GM12864 (cell line): ENCODE data around the gene IFITM2.
"Not testable (repeated sequence)": the region's sequence is repeated elsewhere in the genome, so short reads cannot be mapped to it uniquely, and the experiment has no call there.

Experiments used
- DNase-seq: peaks from one replicate; pipeline ENCODE4 v3.0.0-alpha.2; 2011; ENCODE audit warnings: low read depth
- H3K4me3 ChIP-seq: 2 replicates; pipeline ENCODE4 v1.5.1; 2011; ENCODE audit warnings: mild to moderate bottlenecking, low read depth, low read length, control low read depth
- TF ChIP-seq, protein P1 (sequence below): IDR thresholded peaks from 2 replicates; pipeline ENCODE4 v1.5.1; 2011; ENCODE audit warnings: low read depth, mild to moderate bottlenecking, moderate library complexity, low read length, control low read depth, inconsistent platforms; ENCODE audit errors: missing control alignments

IFITM2 gene

GRCh38 chr11:331358-332060, 23.9 kb downstream of the IFITM2 start:
- DNase-seq = no peak
- no peak overlapping the region for H3K4me3 ChIP-seq
- TF ChIP-seq, protein P1, sequence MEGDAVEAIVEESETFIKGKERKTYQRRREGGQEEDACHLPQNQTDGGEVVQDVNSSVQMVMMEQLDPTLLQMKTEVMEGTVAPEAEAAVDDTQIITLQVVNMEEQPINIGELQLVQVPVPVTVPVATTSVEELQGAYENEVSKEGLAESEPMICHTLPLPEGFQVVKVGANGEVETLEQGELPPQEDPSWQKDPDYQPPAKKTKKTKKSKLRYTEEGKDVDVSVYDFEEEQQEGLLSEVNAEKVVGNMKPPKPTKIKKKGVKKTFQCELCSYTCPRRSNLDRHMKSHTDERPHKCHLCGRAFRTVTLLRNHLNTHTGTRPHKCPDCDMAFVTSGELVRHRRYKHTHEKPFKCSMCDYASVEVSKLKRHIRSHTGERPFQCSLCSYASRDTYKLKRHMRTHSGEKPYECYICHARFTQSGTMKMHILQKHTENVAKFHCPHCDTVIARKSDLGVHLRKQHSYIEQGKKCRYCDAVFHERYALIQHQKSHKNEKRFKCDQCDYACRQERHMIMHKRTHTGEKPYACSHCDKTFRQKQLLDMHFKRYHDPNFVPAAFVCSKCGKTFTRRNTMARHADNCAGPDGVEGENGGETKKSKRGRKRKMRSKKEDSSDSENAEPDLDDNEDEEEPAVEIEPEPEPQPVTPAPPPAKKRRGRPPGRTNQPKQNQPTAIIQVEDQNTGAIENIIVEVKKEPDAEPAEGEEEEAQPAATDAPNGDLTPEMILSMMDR = no peak

GRCh38 chr11:332651-333480, 25.2 kb downstream of the IFITM2 start:
- H3K4me3 ChIP-seq = no peak overlapping the region
- TF ChIP-seq, protein P1 = no peak

GRCh38 chr11:333616-334263, 26.1 kb downstream of the IFITM2 start:
- not testable (repeated sequence) for DNase-seq, H3K4me3 ChIP-seq

More at GRCh38 chr11:332651-333480, 25.2 kb downstream of the IFITM2 start:
- DNase-seq = no peak

- DNase-seq = no peak
- H3K4me3 ChIP-seq = no peak overlapping the region
- TF ChIP-seq, protein P1 = no peak
Measured at GRCh38 chr11:334264-334994, 26.8 kb downstream of the IFITM2 start.

GRCh38 chr11:335779-336658, 28.4 kb downstream of the IFITM2 start:
- no peak for DNase-seq
- TF ChIP-seq, protein P1 = no peak
- H3K4me3 ChIP-seq = no peak overlapping the region

DNA sequence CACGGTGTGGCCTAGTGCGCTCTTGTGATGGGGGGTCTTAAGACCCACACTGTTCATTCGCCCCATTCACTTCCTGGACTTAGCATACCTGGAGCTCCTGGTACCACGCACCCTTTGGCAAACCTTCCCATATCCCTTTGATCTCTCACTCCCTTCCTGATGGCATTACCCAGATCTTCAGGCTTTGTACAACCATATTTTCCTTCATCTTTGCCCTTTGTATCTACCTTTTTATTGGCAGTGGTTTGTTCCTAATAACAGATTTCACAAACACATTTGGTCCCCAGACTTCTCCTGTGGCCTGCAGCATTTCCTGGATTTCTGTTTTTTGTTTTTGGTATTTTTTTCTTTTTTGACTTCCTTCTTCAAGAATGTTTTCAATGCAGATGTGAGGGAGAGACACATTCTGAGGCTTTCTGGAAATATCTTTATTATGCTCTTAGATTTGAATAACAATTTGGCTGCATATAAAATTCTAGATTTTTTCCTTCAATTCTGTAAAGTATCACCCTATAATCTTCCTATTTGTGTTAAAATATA, 29.1 kb downstream of the IFITM2 start:
- TF ChIP-seq, protein P1 = no peak
- DNase-seq = no peak

More for the DNA sequence above, 29.1 kb downstream of the IFITM2 start:
- no peak overlapping the region for H3K4me3 ChIP-seq
